Parathyroid adenoma (tissue), 2 donors: Measurements from ENCODE around the gene ADCYAP1.

Experiments used
- H2AFZ ChIP-seq: fragments of 300-600 bp; sonication (generic); one replicate; pipeline ENCODE4 v1.7.0; 2017; ENCODE audit warnings: antibody characterized with exemption, mild to moderate bottlenecking
- H3K27ac ChIP-seq: fragments of 300-600 bp; sonication (generic); one replicate; pipeline ENCODE4 v1.7.0; 2017
- H3K27me3 ChIP-seq: fragments of 300-600 bp; sonication (generic); one replicate; pipeline ENCODE4 v1.7.0; 2017; ENCODE audit warnings: low read length; ENCODE audit not compliant: control insufficient read depth, insufficient read depth
- H3K36me3 ChIP-seq: fragments of 300-600 bp; sonication (generic); one replicate; pipeline ENCODE4 v1.7.0; 2017; ENCODE audit warnings: low read length; ENCODE audit not compliant: control insufficient read depth, insufficient read depth
- H3K4me1 ChIP-seq: fragments of 300-600 bp; sonication (generic); one replicate; pipeline ENCODE4 v1.7.0; 2017; ENCODE audit warnings: control low read depth
- H3K4me2 ChIP-seq: fragments of 300-600 bp; sonication (generic); one replicate; pipeline ENCODE4 v1.7.0; 2017; ENCODE audit warnings: low read length
- H3K4me3 ChIP-seq: fragments of 300-600 bp; sonication (generic); one replicate; pipeline ENCODE4 v1.7.0; 2017; ENCODE audit warnings: low read depth, low read length
- H3K79me2 ChIP-seq: fragments of 300-600 bp; sonication (generic); one replicate; pipeline ENCODE4 v1.7.0; 2017; ENCODE audit warnings: control low read depth
- H3K9ac ChIP-seq: fragments of 300-600 bp; sonication (generic); one replicate; pipeline ENCODE4 v1.7.0; 2017; ENCODE audit warnings: mild to moderate bottlenecking
- H3K9me3 ChIP-seq: fragments of 300-600 bp; sonication (generic); one replicate; pipeline ENCODE4 v1.7.0; 2017; ENCODE audit warnings: low read length; ENCODE audit not compliant: control insufficient read depth
- CTCF ChIP-seq: fragments of 300-600 bp; sonication (generic); IDR thresholded peaks from one replicate; pipeline ENCODE4 v1.7.0; 2017; ENCODE audit warnings: antibody characterized with exemption, mild to moderate bottlenecking
- donor health status: primary hyperparathyroidism.

Gene ADCYAP1

DNA sequence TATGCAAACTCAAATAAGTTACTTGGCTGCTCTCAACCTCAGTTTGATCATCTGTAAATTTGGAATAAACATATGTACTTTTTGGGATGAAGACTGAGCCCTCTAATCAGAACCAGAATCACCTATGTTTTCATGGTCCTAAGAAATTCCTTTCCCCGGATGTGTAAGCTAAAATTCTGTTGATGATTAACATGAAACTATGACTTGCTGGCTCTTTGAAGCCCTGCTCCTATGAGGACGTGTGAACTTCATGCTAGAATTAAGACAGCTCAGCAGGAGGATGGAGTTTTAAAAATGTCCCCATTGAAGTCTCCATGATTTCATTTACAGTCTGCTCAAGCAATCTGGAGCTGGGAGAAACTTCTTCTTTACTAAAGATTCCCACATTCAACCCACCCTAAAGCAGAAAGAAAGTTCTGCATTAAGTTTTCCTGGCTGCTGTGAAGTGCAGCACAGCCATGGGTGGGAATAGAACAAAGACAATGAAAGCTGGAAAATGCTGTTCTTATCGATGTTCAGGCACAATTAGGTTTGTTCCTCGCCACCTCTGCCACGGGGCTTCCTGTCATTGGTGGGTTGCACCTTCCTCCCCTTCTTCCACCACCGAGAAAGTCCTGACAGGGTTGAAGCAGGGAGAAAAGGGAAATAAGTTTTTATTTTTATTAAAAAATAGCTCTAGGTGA lies 50.9 kb downstream of the ADCYAP1 start:
- no peaks in the 10 kb centered on the region for H3K4me1 ChIP-seq
- no peaks in the 10 kb centered on the region for H3K36me3 ChIP-seq
- no peaks in the 10 kb centered on the region for H3K27me3 ChIP-seq
- no peaks in the 10 kb centered on the region for H3K79me2 ChIP-seq
- H3K9me3 ChIP-seq: no peaks in the 10 kb centered on the region
- H2AFZ ChIP-seq: no peak overlapping the region
- no peak overlapping the region for H3K9ac ChIP-seq
- H3K4me2 ChIP-seq: no peak overlapping the region
- no peak overlapping the region for H3K27ac ChIP-seq
- H3K4me3 ChIP-seq: no peak overlapping the region
- no peak for TF ChIP-seq CTCF

DNA sequence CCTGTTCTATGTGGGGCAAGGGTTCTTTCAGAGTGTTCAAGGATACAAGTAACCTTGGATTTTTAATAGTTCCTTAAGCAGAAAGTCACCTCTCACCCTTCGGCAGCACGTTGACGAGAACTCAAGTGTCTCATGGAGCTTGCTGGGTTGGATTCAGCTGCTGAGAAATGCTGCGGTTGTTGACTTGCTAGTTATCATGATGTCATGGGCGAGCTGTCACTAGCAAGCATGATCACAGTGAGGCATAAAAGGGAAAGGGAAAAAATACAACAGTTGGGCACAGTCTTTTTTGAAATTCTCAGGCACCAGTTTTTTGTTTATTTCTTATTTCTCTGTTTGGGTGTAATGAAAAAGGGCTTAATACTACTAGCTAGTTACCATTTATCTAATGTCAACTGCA lies 53.2 kb downstream of the ADCYAP1 start:
- Histone ChIP-seq H3K9me3 (no peaks in the 10 kb centered on the region), H3K4me3 (no peak overlapping the region), H3K9ac (no peak overlapping the region), H3K27ac (no peak overlapping the region), H3K4me2 (no peak overlapping the region), H3K4me1 (no peaks in the 10 kb centered on the region), H3K79me2 (no peaks in the 10 kb centered on the region), H2AFZ (no peak overlapping the region), H3K36me3 (no peaks in the 10 kb centered on the region), H3K27me3 (no peaks in the 10 kb centered on the region)
- no peak for TF ChIP-seq CTCF

- no peaks in the 10 kb centered on the region for H3K27me3 ChIP-seq
- no peak overlapping the region for H2AFZ ChIP-seq
- H3K9me3 ChIP-seq: no peaks in the 10 kb centered on the region
- no peaks in the 10 kb centered on the region for H3K79me2 ChIP-seq
- H3K4me2 ChIP-seq: no peak overlapping the region
- no peak for TF ChIP-seq CTCF
- no peaks in the 10 kb centered on the region for H3K36me3 ChIP-seq
- H3K4me3 ChIP-seq: no peak overlapping the region
- no peak overlapping the region for H3K9ac ChIP-seq
- no peaks in the 10 kb centered on the region for H3K4me1 ChIP-seq
- H3K27ac ChIP-seq: no peak overlapping the region
Observed at GRCh38 chr18:959854-960253, 55.2 kb downstream of the ADCYAP1 start.
